Vagina (tissue), 2 donors: ENCODE measurements around the gene ADPGK.

Source experiments
- POLR2A ChIP-seq, 2 donors: fragments of 450-650 bp; IDR thresholded peaks; one replicate each; pipeline ENCODE4 v1.6.1; 2017; ENCODE audit warnings: antibody characterized with exemption in 2 of 2, mild to moderate bottlenecking in 2 of 2, moderate library complexity in 2 of 2
- TF ChIP-seq, protein P1 (sequence below), 3 experiments: fragments of 450-650 bp in 2 of 3; fragments of 200-600 bp in 1 of 3; sonication (generic) in 1 of 3; IDR thresholded peaks; one replicate each; pipeline ENCODE4 v1.5.1; 2017 to 2019; ENCODE audit warnings: antibody characterized with exemption in 3 of 3, mild to moderate bottlenecking in 2 of 3, moderate library complexity in 2 of 3

DNA sequence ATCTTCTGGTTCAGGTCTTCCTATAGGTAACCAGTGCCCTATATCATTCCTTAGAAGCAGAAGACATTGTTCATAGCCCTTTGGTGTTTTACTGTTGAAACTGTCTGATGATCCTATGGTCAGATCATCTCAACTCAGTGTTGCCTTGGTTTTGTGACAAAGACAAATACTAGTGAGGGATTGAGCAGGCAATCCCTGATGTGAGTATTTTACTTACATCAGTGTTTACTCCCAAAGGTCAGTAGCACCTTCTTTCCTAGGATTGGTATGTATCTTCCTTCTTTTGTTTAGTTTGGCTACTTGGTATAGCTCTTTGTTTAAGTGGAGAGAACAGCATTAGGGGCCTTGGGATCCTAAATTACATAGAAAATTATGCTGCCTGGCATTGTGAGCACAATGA lies 56.4 kb downstream of the ADPGK start:
- TF ChIP-seq, protein P1, sequence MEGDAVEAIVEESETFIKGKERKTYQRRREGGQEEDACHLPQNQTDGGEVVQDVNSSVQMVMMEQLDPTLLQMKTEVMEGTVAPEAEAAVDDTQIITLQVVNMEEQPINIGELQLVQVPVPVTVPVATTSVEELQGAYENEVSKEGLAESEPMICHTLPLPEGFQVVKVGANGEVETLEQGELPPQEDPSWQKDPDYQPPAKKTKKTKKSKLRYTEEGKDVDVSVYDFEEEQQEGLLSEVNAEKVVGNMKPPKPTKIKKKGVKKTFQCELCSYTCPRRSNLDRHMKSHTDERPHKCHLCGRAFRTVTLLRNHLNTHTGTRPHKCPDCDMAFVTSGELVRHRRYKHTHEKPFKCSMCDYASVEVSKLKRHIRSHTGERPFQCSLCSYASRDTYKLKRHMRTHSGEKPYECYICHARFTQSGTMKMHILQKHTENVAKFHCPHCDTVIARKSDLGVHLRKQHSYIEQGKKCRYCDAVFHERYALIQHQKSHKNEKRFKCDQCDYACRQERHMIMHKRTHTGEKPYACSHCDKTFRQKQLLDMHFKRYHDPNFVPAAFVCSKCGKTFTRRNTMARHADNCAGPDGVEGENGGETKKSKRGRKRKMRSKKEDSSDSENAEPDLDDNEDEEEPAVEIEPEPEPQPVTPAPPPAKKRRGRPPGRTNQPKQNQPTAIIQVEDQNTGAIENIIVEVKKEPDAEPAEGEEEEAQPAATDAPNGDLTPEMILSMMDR (IDR thresholded peaks at IDR 0.05), result no peak
- no peak for TF ChIP-seq POLR2A (IDR thresholded peaks at IDR 0.05)
